ENCODE measurements around the gene CXXC5.

Gene CXXC5

DNA sequence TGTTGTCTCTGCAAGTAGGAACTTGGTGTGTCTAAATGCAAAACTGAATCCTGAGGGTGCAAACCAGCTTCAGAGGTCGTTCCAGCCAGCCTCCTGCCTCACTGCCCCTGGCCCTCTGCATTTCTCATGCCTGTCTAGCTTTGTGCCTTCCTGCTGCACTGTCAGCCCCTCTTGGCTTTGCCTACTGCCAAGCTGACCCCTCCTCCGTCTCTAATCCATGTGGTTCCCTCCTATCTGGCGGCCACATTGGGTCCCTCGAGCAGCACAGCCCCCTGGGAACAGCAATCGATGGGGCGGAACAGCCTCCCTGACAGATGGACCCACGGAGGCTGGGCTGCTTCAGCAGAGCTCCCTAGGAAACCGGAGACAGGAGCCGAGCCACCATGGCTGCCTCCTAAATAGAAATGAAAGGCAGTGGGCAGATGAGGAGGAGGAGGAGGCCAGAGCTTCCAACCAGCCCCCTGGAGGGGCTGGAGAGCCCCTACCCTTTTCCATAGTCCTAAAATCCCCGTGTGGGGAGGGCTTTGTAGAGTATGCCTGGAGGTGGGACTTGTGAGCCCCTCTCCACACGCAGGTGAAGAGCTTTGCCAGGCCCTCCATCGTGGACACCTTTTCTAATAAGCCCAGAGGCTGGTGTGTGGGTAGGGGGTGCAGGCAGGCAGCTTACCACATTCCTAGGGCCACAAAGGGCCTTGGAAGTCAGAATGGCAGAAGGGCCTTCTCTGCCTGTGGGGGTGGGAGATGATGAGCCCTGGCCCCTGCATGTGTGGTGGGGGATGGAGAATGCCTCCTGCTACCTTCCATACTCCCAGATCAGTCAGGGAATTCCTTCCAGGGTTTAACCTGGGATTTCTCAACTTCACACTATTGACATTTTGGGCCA is 9.2 kb upstream of the CXXC5 start:
- DNase-seq = no peak

DNA sequence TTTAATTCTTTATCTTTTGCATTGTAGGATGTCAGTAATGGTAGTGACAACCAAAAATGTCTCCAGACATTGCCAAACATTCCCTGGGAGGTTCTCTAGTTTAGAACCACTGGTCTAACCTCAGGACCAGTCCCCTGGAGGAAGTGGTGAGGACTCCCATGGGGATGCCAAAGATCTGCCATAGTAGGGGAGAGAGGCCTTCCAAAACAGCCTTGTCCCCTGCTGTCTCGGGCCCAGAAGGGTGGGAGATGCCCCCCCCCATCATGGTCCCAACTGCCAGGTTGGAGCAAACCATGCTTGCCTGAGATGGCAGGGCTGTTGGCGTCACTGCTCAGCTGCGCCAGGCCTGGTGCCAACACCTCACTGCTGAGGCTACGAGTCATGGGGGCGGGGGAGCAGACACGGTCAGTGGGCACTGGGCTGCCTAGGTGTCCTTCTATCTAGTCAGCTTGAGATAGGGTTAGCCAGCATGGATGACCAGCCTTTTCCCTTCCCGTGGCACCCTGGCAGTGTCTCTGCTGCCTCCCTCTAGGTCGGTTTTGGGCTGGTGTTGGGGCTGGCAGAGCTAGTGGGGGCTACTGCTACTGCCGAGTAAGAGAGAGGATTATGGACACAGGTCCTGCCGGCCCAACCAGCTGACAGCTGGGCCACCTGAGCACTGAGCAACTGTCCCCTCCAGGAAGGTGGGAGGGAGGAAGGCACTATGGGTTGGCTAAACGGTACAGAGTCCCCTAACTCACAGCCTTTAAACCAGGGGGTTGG is 8.3 kb upstream of the CXXC5 start:
- DNase-seq = no peak

DNA sequence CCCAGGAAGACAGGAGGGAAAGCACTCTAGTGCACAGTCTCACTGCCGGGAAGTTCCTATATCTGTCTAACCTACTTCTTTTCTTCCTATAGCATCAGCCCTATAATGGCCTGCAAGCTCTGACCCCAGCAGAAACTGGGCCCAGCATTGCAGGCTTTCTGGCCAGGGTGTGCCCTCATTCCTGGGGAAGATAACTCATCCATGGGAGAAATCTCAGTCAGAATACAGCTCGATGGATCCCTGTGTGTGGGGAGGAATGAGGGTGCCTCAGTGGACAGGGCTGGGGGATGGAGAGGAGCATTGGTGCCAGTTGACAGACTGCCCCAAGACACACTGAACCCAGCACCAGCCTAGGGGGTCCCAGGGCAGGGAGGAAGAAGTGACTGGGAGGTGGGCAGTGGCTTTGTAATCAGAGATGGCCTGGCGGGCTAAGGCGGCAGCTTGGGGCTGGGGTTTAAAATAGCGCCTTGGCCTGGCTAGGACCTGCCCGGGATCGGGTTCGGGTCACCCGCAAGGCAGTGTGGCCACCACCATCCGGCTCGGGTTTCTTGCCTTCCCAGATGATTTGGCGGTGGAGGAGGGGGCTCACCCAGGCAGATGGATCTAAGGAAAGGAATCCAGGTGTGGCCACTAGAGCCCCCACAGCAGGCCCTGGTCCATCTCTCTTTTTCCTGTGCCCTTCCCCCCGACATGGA is 7.6 kb upstream of the CXXC5 start:
- no peak for DNase-seq

DNA sequence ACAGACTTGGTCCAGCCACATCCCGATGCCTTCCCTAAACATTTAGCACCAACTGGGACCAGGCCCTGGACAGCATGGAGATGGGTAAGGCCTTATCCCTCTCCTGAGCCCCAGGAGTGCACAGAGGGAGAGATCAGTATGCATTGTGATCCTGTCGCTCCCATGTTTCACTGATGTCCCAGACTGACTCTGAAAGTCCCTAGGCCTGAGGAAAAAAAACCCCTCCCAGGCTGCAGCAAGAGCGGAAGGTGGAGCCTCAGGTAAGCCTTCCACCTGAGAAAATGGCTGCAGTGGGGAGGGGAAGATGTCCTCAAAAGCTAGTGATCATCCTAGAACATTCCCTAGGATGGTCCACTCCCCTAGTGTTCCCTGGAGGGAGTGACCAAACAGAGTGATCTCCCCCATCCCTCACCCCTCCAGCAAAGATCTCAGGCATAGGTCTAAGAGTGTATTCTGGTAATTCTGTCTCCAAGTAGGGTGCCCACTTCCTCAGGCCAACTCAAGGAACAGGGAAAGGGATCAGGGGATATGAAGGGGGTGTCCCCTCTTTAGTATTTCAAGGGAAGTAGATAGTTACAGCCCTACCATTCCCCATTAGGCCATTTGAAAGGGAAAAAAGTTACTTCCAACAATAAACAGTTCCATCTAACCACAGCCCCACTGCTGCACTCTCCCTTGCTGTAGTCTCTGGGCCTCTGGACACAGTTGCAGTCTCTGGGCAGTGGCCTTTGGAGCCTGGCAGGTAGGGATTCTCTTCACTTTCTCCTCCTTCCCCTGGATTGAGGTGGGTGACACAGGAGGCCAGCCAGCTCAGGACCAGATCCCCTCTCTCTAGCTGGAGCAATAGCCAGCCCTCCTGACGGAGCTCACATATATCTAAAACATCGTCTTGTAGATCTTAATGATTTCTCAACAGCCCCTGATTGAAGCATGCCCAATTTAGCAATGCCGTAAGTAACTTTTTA is 6.8 kb upstream of the CXXC5 start:
- no peak for DNase-seq

DNA sequence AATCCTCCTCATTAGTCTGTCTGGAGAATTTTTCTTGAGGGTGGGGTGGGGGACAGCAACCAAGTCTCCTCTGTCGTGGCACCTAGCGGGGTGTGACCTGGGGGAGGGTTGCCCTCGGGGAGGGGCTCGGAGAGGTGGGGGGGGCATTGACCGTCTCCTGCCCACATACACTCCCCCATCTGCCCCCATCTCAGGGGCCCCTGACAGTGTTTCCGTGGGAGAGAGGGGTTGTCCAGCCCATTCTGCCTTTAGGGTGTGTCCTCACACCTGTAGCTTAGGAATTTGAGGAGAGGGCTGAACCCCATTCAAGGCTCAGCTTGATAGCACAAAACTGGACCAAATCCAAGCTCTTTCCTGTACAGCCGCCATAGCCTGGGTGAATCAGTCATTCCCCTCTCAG is 5.9 kb upstream of the CXXC5 start:
- no peak for DNase-seq

DNA sequence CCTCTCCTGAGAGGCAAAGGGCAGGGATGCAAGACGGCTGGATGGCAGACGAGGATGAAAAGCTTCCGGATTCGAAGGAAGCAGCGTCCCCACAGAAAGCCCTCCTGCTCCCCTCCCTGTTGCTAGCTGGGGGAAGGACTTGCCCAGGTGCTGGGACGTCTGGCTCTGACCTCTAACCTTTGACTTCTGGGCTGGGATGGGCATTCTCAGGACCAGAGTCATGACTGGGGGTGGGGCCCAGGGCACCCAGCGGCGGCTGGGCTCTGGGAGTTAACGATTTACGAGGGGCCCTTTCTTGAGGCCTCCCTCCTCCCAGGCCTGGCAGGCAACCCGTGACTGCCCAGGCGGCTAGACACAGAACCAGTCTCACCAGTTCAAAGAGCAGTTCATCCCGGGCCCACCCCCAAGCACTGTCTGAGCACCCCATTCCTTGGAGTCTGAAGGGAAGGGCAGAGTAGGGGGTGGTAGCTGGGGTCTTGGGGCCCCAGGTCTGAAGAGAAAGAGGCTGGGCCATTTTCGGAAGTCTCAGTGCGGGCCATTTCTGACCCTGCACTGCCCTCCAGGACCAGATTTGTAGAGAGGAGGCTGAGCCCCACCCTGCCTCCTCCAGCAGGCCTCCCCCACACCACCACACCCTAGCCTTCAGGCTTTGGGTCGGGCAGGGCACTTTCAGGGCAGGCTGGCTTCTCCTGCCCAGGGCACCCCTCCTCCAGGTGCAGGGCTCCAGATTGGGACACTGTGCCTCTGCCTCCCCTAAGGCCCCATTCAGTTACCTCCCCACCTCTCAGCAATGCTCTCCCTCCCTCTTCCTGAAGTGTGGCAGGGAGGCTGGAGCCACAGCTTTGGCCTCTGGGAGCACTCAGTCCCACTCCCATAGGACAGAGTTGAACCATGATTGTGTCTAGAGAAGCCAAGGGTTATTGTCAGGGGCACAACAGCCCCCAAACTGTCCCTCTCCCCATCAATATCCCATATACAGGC is 5.0 kb upstream of the CXXC5 start:
- DNase-seq = no peak

DNA sequence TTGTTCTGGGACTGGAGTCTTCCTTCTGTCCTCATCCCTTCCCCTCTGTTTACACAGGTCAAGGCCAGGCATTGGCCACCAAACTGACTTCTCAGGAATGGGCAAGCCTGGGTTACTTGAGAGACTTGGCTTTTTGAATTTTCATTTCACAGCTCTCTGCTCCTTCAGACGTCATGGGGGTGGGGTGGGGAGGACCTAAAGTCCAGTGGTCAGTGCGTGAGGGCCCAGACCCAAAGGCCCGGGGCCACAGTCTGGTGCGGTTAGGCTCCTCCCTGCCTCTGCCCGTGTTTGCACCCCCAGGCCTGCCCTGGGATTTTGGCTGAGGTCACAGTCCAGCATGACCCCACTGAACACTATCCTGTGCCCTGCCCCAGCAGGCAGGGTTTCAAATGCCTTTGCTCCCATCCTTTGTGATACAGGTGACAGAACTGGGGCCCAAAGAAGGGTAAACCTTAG is 4.1 kb upstream of the CXXC5 start:
- DNase-seq = no peak

DNA sequence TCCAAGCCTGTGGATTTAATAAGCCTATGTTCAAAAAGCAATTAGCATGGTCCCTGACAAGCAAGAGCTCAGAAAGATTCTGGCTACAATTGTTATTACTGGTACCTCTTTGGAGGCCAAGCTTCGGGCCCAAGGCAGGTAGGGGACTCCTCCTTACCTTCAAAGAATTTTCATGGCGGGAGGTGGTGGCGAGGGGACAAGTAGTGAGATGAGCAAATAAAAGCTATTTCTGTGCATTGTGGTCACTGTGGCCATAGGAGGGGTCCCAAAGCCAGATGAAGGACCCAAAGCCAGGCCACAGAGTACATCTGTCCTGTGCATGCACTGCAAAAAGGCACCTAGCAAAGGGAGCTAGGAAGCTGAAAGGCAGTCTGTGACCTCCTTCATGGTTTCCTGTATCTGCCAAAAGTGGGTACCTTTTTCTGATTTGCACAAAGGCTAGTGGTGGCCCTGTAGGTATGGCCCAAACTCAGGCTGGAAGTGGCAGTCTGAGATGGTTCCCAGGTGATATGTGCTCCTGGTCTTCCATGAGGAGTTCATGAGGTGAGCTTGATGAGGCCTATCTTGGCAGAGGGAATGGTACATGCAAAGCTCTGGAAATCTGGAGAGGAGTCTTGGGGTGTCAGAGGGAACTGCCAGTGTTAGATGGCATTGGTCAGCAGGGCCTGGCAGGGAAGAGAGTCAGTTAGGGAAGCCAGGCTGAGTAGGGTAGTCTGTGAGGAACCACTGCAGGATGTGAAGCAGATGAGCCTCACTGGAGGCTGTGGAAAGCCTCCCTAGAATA is 3.3 kb upstream of the CXXC5 start:
- DNase-seq = no peak

DNA sequence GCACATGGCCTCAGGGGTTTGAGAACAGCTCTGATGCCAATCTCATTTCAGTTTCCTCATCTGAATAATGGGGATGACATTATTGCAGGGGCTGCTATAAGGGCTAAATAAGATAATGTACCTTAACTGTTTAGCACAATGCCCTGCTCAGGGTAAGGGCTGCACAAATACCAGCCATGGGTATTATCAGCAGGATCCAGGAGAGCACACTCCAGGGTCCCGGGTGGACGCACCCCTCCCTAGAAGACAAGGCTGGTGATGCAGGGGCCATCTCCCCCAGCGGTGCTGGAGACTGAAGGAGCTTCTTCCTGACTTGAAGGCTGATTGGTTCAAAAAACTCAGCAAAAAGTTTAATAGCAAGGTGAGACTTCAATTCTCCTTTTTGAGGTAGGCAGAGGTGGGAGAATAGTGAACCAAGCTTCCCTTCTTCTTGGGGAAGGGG is 2.7 kb upstream of the CXXC5 start:
- no peak for DNase-seq

DNA sequence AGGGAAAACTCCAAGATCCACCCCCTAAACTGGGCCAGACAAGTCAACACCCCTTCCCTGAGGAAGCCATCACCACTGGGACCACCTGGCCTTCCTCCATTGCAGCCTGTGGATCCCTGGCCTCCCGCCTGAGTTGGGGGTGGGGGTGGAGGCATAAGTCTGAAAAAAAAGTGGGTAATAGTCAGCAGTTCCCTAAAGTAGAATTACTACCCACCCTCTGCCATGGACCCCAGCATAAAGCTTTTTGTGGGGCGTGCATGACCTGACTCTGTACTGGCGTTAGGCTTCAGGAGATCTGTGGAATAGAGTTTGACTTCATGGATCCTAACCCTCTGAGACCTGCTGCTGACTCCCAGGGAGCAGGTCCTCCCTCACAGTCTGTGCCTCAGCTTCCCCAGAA is 2.0 kb upstream of the CXXC5 start:
- DNase-seq = no peak

DNA sequence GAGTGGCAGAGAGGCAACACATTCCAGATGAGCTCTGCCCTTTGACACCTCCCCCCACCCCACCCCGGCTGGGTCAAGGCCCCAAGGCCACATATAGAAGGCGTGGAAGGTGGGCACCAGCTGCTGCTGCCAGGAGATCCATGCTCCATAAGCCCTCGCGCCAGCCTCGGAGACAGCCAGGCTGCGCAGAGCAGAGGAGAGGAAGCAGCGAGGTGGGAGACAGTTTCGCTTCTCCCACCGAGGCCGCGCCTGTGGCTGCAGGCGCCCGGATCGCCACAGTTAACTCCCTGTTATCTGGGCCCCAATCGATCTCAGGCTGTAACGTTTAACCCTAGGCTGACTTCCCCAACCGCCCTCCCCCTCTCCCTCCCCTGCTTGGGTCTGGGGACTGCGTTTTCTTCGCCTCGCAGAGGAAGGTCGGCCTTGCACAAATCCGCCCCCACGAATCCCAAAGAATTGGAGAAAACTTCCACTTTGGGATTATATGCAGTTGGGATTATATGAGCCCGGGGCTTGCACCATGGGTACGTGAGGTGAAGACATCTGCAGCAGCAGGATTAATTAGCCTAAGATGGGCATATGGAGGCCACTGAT is 1.1 kb upstream of the CXXC5 start:
- DNase-seq = peak; percentile 26

DNA sequence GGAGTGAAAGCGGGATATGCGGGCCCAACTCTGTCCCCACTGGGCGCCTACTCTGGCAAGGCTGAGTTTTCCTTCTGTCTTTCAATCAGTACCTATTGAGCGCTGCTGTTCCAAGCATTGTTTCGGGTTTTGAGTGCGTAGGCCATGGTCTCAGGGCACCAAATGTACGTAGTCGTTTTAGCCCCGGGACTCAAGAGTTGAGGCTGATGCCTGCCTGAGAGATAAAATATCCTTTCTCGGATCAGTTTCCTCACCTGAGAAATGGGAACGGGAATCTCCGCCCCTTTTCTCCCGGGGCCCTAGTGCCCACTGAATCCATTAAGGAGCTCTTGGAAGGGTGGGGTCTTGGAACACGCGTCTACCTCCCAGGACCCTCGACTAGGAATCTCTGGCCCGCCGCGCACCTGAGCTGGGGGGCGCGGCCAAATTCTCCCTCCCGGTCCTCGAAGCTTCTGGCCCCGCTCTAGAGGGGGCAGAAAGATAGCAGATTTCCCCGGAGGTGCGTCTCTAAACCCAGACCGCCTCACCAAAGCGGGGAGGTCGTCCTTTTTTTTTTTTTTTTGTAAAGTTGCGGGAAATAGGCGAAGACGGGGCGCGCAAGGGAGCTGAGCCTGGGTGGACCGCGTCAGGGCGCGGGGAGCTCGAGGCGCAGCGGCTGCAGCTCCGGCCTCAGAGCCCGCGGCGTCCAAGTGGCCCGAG is 494 bp upstream of the CXXC5 start:
- no peak for DNase-seq

DNA sequence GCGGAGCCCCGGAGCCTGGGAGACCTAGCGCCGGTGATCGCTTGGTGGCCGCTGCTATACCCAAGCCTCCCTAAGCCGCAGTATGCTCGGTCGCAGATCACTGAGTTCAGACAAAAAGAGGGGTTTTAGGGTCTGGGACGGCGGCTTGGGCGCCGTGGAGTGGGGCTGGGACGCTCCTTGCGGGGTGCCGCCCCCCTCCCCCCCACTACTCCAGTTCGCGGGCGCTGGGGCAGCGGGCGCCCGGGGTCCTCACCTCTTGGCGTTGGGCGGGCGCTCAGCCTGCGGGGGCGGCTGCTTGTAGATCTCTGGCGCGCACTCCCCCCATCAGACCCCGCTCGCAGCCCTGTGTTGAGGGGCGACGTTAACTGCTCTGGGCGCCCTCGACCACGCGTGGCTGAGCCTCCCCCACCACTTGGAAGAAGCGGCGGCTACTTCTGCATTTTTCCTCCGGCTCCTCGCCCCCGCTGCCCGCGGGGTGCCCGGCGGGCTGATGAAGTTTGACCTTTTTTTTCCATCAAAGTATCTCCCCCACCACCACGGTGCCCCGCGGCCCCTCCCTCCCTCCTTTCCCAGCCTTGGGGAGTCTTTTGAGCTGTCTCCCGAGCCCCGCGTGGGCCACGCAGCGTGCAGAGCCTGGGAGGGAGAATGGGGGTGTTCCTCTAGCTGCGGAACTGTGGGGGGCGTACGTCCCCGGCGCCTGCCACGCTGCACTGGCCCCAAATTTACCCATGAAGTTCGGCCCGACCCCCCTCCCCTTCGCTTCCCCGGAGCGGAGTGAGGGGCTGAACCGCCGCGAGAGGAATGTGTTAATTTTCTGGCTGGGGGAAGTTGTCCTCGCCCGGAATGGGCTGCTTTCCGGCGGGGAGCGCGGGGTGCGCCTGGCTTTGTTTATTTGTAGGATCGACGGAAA is 1.2 kb downstream of the CXXC5 start:
- no peak for DNase-seq

DNA sequence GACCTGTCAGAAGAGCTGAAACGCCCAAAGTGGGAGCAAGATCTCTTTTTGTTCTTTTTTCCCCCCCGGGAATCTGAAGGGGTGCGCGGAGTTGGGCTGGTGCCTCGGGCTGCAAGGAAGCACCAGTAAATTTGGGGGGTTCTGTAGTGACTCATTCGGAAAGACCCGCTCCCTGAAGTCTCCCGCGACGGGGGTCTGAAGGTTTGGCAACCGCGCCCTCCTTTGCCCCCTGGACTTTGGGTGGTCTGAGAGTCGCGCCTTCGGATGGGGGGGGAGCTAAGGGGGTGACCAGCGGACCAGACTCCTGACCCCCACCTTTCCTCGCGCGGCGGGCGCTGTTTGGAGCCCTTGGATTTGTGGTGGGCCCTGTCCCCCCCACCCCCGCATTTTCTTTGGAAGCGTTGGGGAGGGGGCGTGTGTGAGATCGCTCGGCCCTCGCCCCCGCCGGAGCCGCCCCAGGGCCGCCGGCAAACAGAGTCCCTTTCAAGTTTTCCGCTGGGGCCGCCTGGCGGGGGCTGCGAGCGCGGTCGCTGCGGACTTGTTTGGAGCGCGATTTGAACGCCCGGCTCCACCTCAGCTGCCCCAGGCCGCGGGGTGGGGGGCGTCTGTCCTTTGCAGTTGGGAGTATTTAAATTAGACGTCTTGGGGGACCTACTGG is 2.0 kb downstream of the CXXC5 start:
- no peak for DNase-seq

DNA sequence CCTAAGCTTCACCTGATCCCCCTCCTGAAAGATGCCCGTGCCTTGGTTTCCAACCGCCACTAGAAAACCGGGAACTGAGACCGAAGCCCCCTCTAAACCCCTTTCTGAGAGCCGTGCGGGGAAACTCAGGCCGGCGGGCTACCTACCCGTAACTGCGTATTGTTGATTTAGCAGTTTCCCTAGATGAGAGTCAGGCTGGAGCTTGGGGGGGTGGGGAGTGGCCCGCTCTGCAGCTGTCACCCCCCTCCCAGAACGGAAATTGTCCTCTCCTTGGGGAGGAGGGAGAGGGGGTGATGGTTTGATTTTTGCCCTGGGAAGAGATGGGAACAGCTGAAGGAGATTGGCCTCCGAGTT is 2.5 kb downstream of the CXXC5 start:
- no peak for DNase-seq

DNA sequence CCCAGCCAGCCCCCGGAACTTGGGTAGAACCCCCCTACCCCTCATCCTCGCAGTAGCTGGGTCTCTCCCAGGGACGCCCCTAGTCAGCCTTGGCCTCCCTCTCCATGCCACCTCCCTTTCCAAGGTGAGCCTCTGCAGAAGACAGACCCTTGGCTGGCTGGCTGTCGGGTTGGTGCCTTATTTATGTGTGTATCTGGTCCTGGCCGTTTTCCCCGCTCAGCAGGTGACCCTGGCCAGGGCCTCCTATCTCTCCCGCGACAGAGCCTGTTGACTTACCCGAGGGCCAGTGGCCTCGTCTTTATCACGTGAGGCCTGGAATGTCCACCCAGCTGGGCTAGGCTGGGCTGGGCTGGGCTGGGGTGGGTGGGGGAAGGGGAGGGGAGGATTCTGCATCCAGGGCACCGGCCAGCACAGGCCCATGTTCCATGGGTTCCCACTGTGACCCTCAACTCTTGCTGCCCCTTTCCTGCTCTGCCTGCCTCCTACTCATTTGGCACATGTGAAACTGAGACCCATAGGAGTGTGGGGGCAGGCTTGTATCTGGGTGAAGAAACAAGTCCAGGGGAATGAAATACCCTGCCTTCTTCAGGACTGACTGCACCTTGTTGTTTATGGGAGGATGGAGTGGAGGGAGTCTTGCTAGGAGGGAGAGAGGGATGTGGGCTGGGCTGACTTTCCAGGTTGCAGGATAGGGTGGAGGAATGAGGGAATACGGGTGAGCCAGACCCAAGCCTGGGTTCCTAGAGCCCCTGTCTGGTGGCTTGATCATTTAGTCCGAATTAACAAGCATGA is 3.1 kb downstream of the CXXC5 start:
- DNase-seq = no peak
